Smooth muscle cell (in vitro differentiated cells): Measurements from ENCODE around the gene VOPP1. TPM values are rescaled to one million over a fixed set of nuclear protein-coding genes. Genes with fewer than 3 reads are reported as not detected.
"Not testable (repeated sequence)": the region's sequence is repeated elsewhere in the genome, so short reads cannot be mapped to it uniquely, and the experiment has no call there.

ENCODE experiments used
- DNase-seq: peaks from one replicate; lab custom pipeline; 2025; ENCODE audit not compliant: unreplicated experiment; lab: John Stamatoyannopoulos, UW
- H2AFZ ChIP-seq: fragments of 200-600 bp; sonication (generic); 2 replicates; pipeline ENCODE4 v1.6.0; 2016; ENCODE audit warnings: antibody characterized with exemption, low read depth, mild to moderate bottlenecking
- H3F3A ChIP-seq: fragments of 200-600 bp; sonication (generic); 2 replicates; pipeline ENCODE4 v1.6.0; 2017; ENCODE audit warnings: antibody characterized with exemption, low read depth
- H3K27ac ChIP-seq: fragments of 200-600 bp; sonication (generic); 2 replicates; pipeline ENCODE4 v1.5.1; 2016; ENCODE audit warnings: low read depth, mild to moderate bottlenecking
- H3K27me3 ChIP-seq: fragments of 200-600 bp; sonication (generic); 2 replicates; pipeline ENCODE4 v1.6.1; 2016; ENCODE audit warnings: low read depth, mild to moderate bottlenecking
- H3K36me3 ChIP-seq: fragments of 200-600 bp; sonication (generic); 2 replicates; pipeline ENCODE4 v1.5.1; 2016; ENCODE audit warnings: low read depth
- H3K4me1 ChIP-seq: fragments of 200-600 bp; sonication (generic); 2 replicates; pipeline ENCODE4 v1.5.1; 2016; ENCODE audit warnings: low read depth
- H3K4me2 ChIP-seq: fragments of 200-600 bp; sonication (generic); 2 replicates; pipeline ENCODE4 v1.6.0; 2016; ENCODE audit warnings: mild to moderate bottlenecking
- H3K4me3 ChIP-seq: fragments of 200-600 bp; sonication (generic); 2 replicates; pipeline ENCODE4 v1.5.1; 2016; ENCODE audit warnings: mild to moderate bottlenecking
- H3K79me2 ChIP-seq: fragments of 200-600 bp; sonication (generic); 2 replicates; pipeline ENCODE4 v1.6.0; 2016; ENCODE audit warnings: low read depth, mild to moderate bottlenecking
- H3K9ac ChIP-seq: fragments of 200-600 bp; sonication (generic); 2 replicates; pipeline ENCODE4 v1.6.0; 2016; ENCODE audit warnings: low read depth
- H3K9me3 ChIP-seq: fragments of 200-600 bp; sonication (generic); replicated peaks from 2 replicates; pipeline ENCODE4 v1.5.1; 2016; ENCODE audit warnings: low read depth
- H4K20me1 ChIP-seq: fragments of 200-600 bp; sonication (generic); 2 replicates; pipeline ENCODE4 v1.6.0; 2016; ENCODE audit warnings: low read depth
- WGBS: methylation state at CpG from one replicate; pipeline ENCODE4 v1.1.7; 2016; ENCODE audit warnings: low lambda C conversion rate; 5-methylcytosine and 5-hydroxymethylcytosine counted together
- polyA plus RNA-seq: library from polyadenylated mRNA; unstranded; fragments of >200 nt; fragmentation: Nextera tagmentation; extraction: Ambion mirVana; gene quantifications from 2 replicates; pipeline ENCODE4 v1.2.1, GENCODE V29; 2016
- total RNA-seq: library from RNA; depleted of rRNA; stranded (reverse); fragments of >200 nt; gene quantifications from 2 replicates; pipeline ENCODE4 v1.2.3, GENCODE V29; 2014
- TF ChIP-seq, protein P1 (sequence below): fragments of 200-600 bp; sonication (generic); IDR thresholded peaks from 2 replicates; pipeline ENCODE4 v1.5.1; 2017; ENCODE audit warnings: borderline replicate concordance, mild to moderate bottlenecking, antibody characterized with exemption; ENCODE audit not compliant: insufficient read depth, poor library complexity, severe bottlenecking

Gene VOPP1
- total and polyA plus RNA-seq, 2 experiments from 2014 or later = 18.3 to 26.6 TPM

GRCh38 chr7:55588976-55589604 is 16.8 kb upstream of the VOPP1 start:
- H3K4me2 ChIP-seq = no peak overlapping the region
- no peaks in the 10 kb centered on the region for H3K36me3 ChIP-seq
- H3K27me3 ChIP-seq = peaks cover 10% of the 10 kb centered on the region
- no peaks in the 10 kb centered on the region for H4K20me1 ChIP-seq
- H3K27ac ChIP-seq = no peak overlapping the region
- H3K9ac ChIP-seq = no peak overlapping the region
- WGBS = 83% methylated on average over 8 of the region's 8 CpGs
- H2AFZ ChIP-seq = no peak overlapping the region
- no peaks in the 10 kb centered on the region for H3K4me1 ChIP-seq
- H3F3A ChIP-seq = no peaks in the 10 kb centered on the region
- H3K79me2 ChIP-seq = no peaks in the 10 kb centered on the region
- TF ChIP-seq, protein P1, sequence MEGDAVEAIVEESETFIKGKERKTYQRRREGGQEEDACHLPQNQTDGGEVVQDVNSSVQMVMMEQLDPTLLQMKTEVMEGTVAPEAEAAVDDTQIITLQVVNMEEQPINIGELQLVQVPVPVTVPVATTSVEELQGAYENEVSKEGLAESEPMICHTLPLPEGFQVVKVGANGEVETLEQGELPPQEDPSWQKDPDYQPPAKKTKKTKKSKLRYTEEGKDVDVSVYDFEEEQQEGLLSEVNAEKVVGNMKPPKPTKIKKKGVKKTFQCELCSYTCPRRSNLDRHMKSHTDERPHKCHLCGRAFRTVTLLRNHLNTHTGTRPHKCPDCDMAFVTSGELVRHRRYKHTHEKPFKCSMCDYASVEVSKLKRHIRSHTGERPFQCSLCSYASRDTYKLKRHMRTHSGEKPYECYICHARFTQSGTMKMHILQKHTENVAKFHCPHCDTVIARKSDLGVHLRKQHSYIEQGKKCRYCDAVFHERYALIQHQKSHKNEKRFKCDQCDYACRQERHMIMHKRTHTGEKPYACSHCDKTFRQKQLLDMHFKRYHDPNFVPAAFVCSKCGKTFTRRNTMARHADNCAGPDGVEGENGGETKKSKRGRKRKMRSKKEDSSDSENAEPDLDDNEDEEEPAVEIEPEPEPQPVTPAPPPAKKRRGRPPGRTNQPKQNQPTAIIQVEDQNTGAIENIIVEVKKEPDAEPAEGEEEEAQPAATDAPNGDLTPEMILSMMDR = no peak
- H3K9me3 ChIP-seq = no peaks in the 10 kb centered on the region
- H3K4me3 ChIP-seq = no peak overlapping the region
- DNase-seq = no peak

DNA sequence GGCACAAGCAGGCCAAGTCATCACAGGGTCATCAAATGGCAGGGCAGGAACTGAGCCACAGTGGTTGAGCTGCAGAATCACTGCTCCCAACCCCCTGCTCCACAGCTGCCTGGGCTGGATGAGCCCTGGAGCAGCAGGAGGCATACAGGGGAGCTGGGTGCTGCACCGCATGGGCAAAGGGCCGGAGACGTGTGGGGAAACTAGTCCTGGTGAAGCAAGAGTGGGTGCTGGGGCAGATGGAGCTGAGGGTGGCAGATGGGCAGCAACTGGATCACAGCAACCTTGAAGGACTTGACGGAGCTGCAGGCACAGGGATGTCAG is 16.0 kb upstream of the VOPP1 start:
- Histone ChIP-seq H3F3A (no peaks in the 10 kb centered on the region), H3K27me3 (peaks cover 10% of the 10 kb centered on the region), H3K4me2 (no peak overlapping the region), H4K20me1 (no peaks in the 10 kb centered on the region), H3K4me1 (no peaks in the 10 kb centered on the region), H3K9me3 (no peaks in the 10 kb centered on the region), H3K4me3 (no peak overlapping the region), H3K27ac (no peak overlapping the region), H3K9ac (no peak overlapping the region), H2AFZ (no peak overlapping the region), H3K36me3 (no peaks in the 10 kb centered on the region), H3K79me2 (no peaks in the 10 kb centered on the region)
- TF ChIP-seq, protein P1 = no peak
- WGBS = 94% methylated on average over 4 of the region's 4 CpGs
- no peak for DNase-seq

DNA sequence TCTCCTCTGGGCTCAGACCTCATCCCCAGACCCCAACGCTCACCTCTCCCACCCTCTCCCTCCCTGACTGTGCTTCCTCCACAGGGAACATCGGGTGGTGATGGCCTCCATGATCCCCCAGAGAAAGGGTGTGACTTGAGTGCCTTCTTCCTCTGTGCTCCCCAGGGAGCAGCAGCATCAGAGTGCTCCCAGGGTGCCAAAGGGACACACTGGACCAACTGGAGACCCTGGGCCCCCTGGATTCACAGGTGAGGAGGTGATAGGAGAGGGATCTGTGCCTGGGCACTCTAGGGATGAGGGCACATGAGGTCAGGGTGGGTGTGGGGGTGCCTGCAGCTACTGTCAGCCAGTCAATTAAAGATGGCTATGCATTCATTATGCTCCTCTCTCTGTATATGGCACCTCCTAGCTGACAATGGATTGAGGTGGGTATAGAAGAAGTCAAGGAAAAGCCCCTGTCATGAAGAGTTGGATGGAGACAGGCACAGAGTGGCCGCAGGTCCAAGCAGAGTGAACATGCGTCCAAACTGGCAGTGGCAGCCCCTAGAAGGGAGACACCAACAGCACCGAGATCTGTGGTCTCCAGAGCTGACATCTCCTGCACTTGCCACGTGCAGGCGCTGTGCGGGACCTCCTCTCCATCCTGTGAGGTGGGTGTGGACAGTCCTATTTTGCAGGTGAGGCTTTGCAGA is 15.5 kb upstream of the VOPP1 start:
- no peaks in the 10 kb centered on the region for H3F3A ChIP-seq
- H4K20me1 ChIP-seq = no peaks in the 10 kb centered on the region
- H3K4me1 ChIP-seq = no peaks in the 10 kb centered on the region
- no peak overlapping the region for H3K27ac ChIP-seq
- 88% methylated on average over 8 of the region's 8 CpGs for WGBS
- H3K9me3 ChIP-seq = no peaks in the 10 kb centered on the region
- TF ChIP-seq, protein P1 = no peak
- H3K36me3 ChIP-seq = no peaks in the 10 kb centered on the region
- H3K9ac ChIP-seq = no peak overlapping the region
- H3K27me3 ChIP-seq = peaks cover 10% of the 10 kb centered on the region
- no peak overlapping the region for H3K4me2 ChIP-seq
- H3K4me3 ChIP-seq = no peak overlapping the region
- no peak for DNase-seq
- H2AFZ ChIP-seq = no peak overlapping the region
- H3K79me2 ChIP-seq = no peaks in the 10 kb centered on the region

GRCh38 chr7:55582656-55583055 is 10.4 kb upstream of the VOPP1 start:
- H3K4me2 ChIP-seq, H4K20me1 ChIP-seq, H3K9ac ChIP-seq, H3K27ac ChIP-seq, H3F3A ChIP-seq, H3K4me1 ChIP-seq, H3K9me3 ChIP-seq, H2AFZ ChIP-seq, H3K27me3 ChIP-seq, H3K79me2 ChIP-seq, H3K4me3 ChIP-seq, H3K36me3 ChIP-seq, DNase-seq: not testable (repeated sequence)
- 94% methylated on average over 9 of the region's 9 CpGs for WGBS
